Cardiac fibroblast (primary cell): ENCODE measurements around the gene MRPS7.
A peak's percentile ranks its signal among the peaks of the same experiment; 100 is the strongest.

Experiments used
- DNase-seq, 2 donors: peaks; one replicate each; pipeline versions ENCODE4 v3.0.0 to v3.0.0-alpha.2; 2010; ENCODE audit warnings: low read depth in 2 of 2
- H3K4me3 ChIP-seq, 2 donors: replicated peaks in 1 of 2; 1 replicate in 1 of 2; 2 replicates in 1 of 2; pipeline ENCODE4 v1.5.1; 2011; ENCODE audit warnings: low read depth in 2 of 2, low read length in 2 of 2, mild to moderate bottlenecking in 2 of 2, moderate library complexity in 1 of 2
- TF ChIP-seq, protein P1 (sequence below): IDR thresholded peaks from one replicate; pipeline ENCODE4 v1.5.1; 2011; ENCODE audit warnings: low read depth, mild to moderate bottlenecking, low read length, inconsistent platforms

MRPS7 gene

DNA sequence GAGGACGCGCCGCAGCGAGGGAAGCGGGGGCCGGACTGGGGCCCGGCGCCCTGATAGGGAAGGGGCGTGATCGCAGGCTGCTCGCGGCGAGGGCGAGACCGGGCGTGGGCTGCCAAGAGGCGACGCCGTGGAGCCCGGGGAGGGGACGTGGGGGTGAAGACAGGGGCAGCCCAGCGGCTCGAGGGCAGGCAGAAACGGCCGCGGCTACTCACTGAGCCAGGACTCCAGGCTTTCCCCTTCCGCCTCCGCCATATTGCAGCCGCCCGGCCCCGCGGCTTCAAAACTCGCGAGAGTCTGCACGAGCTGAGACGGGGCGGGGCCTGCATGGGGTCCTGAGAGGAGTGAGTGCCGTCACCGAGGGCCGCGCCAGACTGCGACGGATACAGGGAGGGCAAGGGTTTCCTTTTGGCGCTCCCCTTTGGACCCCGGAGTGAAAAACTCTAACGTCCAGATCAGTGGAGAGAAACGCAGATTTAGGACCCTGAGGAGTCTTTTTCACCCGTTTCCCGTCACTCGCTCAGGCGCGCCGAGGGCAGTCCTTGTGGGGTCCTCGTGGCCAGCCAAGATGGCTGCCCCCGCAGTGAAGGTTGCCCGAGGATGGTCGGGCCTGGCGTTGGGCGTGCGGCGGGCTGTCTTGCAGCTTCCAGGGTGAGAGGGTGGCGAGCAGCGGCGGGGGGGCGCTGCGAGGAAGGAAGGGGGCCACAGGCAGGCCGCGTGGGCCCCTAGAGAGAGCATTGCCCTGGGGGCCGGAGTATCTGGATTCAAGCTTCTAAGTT lies at the start of gene MRPS7, which contains the start of gene GGA3:
Gene MRPS7 (plus strand): TSS at position 544 of the 776 bp plus-strand sequence. CDS start 22 bp downstream, at position 566.
Gene GGA3 (minus strand): TSS at position 271 of the 776 bp plus-strand sequence. CDS start 19 bp downstream, at position 252.
- H3K4me3 ChIP-seq = peak within 1 kb of the TSS; percentile 94 to 95
- peak; percentile 95 to 96 for DNase-seq
- TF ChIP-seq, protein P1, sequence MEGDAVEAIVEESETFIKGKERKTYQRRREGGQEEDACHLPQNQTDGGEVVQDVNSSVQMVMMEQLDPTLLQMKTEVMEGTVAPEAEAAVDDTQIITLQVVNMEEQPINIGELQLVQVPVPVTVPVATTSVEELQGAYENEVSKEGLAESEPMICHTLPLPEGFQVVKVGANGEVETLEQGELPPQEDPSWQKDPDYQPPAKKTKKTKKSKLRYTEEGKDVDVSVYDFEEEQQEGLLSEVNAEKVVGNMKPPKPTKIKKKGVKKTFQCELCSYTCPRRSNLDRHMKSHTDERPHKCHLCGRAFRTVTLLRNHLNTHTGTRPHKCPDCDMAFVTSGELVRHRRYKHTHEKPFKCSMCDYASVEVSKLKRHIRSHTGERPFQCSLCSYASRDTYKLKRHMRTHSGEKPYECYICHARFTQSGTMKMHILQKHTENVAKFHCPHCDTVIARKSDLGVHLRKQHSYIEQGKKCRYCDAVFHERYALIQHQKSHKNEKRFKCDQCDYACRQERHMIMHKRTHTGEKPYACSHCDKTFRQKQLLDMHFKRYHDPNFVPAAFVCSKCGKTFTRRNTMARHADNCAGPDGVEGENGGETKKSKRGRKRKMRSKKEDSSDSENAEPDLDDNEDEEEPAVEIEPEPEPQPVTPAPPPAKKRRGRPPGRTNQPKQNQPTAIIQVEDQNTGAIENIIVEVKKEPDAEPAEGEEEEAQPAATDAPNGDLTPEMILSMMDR = no peak

- no peak for DNase-seq
- TF ChIP-seq, protein P1 = no peak
- no peak overlapping the region for H3K4me3 ChIP-seq
Observed at GRCh38 chr17:75218131-75218530, 43.5 kb upstream of the MRPS7 start.

DNA sequence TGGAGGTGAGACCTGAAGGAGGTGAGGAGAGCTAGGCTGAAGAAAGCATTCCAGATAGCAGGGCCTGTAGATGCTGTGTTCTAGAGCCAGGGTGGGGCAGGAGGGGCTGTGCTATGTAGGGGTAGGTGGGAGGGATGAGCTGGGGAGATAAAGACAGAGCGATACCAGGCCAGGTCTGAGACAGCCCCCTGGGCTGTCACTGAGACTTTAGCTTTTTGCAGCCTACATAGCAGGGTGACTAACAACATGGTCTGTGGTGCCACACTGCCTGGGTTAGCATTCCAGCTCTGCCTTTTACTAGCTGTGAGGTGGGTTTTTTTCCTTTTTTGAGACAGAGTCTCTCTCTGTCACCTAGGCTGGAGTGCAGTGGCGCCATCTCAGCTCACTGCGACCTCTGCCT lies 41.9 kb upstream of the MRPS7 start:
- TF ChIP-seq, protein P1 = no peak
- no peak for DNase-seq
- no peak overlapping the region for H3K4me3 ChIP-seq

DNA sequence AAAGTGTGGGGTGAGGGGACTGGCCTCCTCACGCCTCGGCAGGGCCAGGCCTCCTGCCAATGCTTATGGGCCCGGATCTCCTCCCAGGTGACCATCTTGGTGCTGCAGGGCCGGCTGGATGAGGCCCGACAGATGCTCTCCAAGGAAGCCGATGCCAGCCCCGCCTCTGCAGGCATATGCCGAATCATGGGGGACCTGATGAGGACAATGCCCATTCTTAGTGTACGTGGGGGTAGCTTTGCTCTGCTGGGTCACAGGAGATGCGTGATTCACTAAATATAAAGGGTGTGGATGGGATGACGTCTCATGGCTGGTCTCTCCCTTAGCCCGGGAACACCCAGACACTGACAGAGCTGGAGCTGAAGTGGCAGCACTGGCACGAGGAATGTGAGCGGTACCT lies 36.7 kb upstream of the MRPS7 start:
- no peak overlapping the region for H3K4me3 ChIP-seq
- DNase-seq = no peak

DNA sequence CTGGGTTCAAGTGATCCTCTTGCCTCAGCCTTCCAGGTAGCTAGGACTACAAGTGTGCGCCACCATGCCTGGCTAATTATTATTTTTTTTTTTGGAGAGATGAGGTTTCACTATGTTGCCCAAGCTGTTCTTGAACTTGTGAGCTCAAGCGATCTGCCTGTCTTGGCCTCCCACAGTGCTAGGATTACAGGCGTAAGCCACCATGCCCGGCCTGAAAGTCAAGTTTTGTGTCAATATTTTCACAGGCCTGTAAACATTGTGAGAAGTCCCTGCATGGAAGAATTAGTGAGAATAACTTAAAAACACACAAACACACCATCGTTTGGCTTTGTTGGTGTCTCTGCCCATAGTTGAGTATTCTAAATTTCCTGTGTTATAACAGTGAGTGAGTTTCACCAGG lies 34.0 kb upstream of the MRPS7 start:
- H3K4me3 ChIP-seq = no peak overlapping the region
- DNase-seq = no peak

More for the DNA sequence above, 36.7 kb upstream of the MRPS7 start:
- TF ChIP-seq, protein P1 = no peak

DNA sequence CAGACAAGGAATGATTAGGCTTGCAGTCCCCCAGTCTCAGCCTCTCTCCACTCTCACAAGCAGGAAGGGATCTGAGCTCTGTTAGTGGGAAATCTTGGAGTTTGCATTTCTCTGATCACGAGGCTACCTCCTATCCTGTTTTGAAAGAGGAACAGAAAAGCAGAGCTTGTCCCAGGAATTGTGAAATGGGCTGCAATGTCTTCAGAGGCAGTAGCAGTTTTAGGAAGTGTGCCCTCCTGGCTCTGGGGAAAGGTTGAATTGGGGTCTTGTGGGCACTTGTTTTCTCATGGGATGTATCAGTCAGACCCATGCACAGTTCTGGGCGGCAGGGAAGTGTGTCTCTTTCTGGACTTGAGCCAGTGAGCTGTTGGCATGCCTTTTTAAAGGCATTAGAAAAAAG lies 33.4 kb upstream of the MRPS7 start:
- TF ChIP-seq, protein P1 = no peak
- H3K4me3 ChIP-seq = no peak overlapping the region
- DNase-seq = peak in 1 of 2 donors; percentile 16

More for the DNA sequence above, 34.0 kb upstream of the MRPS7 start:
- TF ChIP-seq, protein P1 = no peak

GRCh38 chr17:75228847-75229246 lies 32.8 kb upstream of the MRPS7 start:
- TF ChIP-seq, protein P1 = no peak
- DNase-seq = no peak

More at GRCh38 chr17:75228847-75229246, 32.8 kb upstream of the MRPS7 start:
- H3K4me3 ChIP-seq = no peak overlapping the region
